GM12874 (cell line): ENCODE data around the gene EHMT1.

ENCODE experiments used
- TF ChIP-seq, protein P1 (sequence below): IDR thresholded peaks from 2 replicates; pipeline ENCODE4 v1.5.1; 2011; ENCODE audit warnings: low read depth, mild to moderate bottlenecking, control low read depth, low read length, moderate library complexity; ENCODE audit not compliant: insufficient read depth

EHMT1 gene

DNA sequence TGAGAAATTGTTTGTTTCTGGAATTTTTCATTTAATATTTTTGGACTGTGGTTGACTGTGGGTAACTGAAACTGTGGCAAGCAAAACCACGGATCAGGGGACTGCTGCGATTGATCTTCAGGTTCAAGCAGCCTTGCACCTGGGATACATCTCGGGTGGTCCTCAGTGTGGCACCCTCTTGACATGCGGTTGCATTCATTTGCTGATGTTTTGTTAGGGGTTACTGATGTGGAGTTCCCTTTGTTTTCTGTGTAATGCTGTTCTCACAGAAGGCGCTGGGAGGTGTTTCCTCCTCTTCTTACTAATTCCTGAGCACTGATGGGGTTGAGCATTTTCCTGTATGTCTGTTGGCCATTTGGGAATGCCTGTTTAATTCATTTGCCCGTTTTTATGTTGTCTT, 60.4 kb downstream of the EHMT1 start:
- TF ChIP-seq, protein P1, sequence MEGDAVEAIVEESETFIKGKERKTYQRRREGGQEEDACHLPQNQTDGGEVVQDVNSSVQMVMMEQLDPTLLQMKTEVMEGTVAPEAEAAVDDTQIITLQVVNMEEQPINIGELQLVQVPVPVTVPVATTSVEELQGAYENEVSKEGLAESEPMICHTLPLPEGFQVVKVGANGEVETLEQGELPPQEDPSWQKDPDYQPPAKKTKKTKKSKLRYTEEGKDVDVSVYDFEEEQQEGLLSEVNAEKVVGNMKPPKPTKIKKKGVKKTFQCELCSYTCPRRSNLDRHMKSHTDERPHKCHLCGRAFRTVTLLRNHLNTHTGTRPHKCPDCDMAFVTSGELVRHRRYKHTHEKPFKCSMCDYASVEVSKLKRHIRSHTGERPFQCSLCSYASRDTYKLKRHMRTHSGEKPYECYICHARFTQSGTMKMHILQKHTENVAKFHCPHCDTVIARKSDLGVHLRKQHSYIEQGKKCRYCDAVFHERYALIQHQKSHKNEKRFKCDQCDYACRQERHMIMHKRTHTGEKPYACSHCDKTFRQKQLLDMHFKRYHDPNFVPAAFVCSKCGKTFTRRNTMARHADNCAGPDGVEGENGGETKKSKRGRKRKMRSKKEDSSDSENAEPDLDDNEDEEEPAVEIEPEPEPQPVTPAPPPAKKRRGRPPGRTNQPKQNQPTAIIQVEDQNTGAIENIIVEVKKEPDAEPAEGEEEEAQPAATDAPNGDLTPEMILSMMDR: no peak

GRCh38 chr9:137679695-137680305, 61.0 kb downstream of the EHMT1 start:
- TF ChIP-seq, protein P1: no peak

GRCh38 chr9:137680444-137681358, 61.9 kb downstream of the EHMT1 start:
- TF ChIP-seq, protein P1: no peak

DNA sequence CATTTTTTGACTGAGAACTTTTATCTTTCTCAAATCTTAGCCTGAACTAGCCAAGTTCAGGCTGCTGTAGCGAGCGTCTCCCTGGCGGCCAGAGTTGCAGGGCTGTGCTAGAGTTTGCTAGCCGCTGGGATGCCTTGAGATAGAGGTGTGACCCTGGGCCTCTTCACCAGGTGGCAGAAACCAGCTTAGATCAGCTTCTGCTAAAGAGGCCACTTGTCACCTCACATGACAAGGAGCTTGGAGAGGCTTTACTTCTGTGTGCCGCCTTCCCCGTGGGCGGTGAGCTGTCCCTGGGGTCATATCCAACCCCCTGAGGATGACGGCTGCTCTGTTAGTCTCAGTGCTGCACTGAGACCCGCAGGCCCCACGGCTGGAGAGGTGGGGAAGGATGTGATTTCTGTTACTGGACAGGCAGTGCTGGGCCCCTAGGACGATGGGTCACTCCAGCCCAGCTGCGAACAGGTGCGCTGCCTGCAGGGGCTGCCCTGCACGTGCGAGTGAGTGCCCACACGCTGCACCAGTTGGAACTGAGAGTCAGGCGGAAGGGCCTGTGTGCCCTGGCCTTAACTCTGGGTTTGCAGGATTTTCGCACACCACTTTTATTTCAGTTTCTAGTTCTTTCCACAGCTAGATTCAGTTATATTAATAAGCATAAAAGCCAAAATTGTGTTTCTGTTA, 63.8 kb downstream of the EHMT1 start:
- TF ChIP-seq, protein P1: no peak

DNA sequence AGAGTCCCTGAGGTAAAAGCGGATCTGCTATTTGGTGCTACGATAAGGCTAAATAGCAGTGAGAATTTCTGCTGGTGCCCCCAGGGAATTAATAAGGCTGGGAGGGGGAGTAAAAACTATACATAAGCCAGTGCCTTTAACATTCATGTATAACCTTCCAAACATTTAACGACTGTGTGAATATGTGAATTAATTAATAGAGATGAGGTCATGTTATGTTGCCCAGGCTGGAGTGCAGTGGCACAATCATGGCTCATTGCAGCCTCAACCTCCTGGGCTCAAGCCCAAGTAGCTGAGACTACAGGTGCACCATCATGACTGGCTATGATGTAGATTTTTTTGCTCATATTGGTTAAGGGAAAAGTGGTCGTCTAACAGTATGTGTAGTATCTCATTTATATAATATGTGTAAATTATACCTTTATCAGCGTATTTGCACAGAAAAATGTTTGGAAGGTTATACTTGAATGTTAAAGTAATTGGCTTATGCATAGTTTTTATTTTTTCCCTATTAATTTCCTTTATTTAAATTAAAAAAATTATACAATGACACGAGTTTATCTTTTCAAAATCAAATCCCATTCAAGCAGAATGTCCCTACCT, 64.6 kb downstream of the EHMT1 start:
- TF ChIP-seq, protein P1: no peak

DNA sequence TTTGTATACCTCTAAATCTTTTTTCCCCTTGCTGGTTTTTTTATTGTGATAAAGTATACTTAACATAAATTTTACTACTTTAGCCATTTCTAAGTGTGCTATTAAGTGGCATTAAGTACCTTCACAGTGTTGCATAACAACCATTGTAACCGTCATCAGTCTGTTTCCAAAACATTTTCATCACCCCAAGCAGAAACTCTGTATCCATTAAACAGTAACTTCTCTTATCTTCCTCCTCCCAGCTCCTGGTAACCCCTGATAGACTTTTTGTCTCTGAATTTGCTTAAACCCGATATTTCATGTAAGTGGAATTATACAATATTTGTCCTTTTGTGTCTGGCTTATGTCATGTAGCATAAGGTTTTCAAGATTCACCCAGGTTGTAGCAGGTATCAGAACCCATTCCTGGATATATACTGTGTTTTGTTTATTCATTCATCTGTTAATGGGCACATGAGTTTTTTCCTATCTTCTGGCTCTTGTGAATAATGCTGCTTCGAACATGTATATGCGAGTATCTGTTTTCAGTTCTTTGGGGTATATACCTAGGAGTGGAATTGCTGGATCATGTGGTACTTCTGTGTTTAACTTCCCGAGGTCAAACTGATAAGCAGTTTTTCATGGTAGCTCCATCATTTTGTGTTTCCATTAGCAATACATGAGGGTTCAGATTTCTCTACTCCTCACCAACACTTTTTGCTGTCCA, 66.4 kb downstream of the EHMT1 start:
- TF ChIP-seq, protein P1: no peak
